Tibial nerve (tissue), 4 donors: Measurements from ENCODE around the gene ATP7A. TPM values are rescaled to one million over a fixed set of nuclear protein-coding genes. Genes with fewer than 3 reads are reported as not detected.

Source experiments
- DNase-seq, 2 donors: peaks; one replicate each; pipeline ENCODE4 v3.0.0-alpha.2; 2019; ENCODE audit warnings: low spot score in 2 of 2
- H3K27ac ChIP-seq, 4 donors: fragments of 200-600 bp; sonication (generic) in 3 of 4; one replicate each; pipeline ENCODE4 v1.5.1; 2017 to 2019; ENCODE audit warnings: mild to moderate bottlenecking in 1 of 4
- H3K27me3 ChIP-seq, 2 donors: fragments of 200-600 bp; sonication (generic) in 1 of 2; one replicate each; pipeline versions ENCODE4 v1.5.1 to v1.6.0; 2017 to 2019
- H3K36me3 ChIP-seq, 3 donors: fragments of 200-600 bp; sonication (generic); one replicate each; pipeline ENCODE4 v1.5.1; 2018 to 2019
- H3K4me1 ChIP-seq, 4 donors: fragments of 200-600 bp; sonication (generic) in 3 of 4; one replicate each; pipeline ENCODE4 v1.5.1; 2017 to 2019
- H3K4me3 ChIP-seq, 4 donors: fragments of 200-600 bp; sonication (generic) in 3 of 4; one replicate each; pipeline ENCODE4 v1.5.1; 2017 to 2019; ENCODE audit warnings: mild to moderate bottlenecking in 1 of 4, moderate library complexity in 1 of 4
- H3K9me3 ChIP-seq, 4 donors: fragments of 200-600 bp; sonication (generic) in 3 of 4; one replicate each; pipeline ENCODE4 v1.5.1; 2017 to 2019
- CTCF ChIP-seq, 5 experiments: fragments of 200-600 bp in 3 of 5; fragments of 450-650 bp in 2 of 5; sonication (generic) in 3 of 5; IDR thresholded peaks; one replicate each; pipeline ENCODE4 v1.5.1; 2016 to 2019; ENCODE audit warnings: antibody characterized with exemption in 5 of 5, mild to moderate bottlenecking in 3 of 5, moderate library complexity in 2 of 5
- EP300 ChIP-seq, 2 donors: sonication (generic); formaldehyde crosslinking; IDR thresholded peaks; one replicate each; pipeline ENCODE4 v1.6.1; 2017; ENCODE audit warnings: antibody characterized with exemption in 2 of 2, mild to moderate bottlenecking in 1 of 2
- POLR2A ChIP-seq, 2 donors: fragments of 450-650 bp; IDR thresholded peaks; one replicate each; pipeline ENCODE4 v1.6.1; 2017; ENCODE audit warnings: antibody characterized with exemption in 2 of 2, mild to moderate bottlenecking in 2 of 2, moderate library complexity in 2 of 2
- WGBS, 2 donors: methylation state at CpG; one replicate each; pipeline ENCODE4 v1.1.5; 2018; 5-methylcytosine and 5-hydroxymethylcytosine counted together
- total RNA-seq, 4 donors: library from RNA; depleted of rRNA; stranded (reverse); fragments of >200 nt; gene quantifications; one replicate each; pipeline ENCODE4 v1.1.0, GENCODE V29; 2016

Gene ATP7A
- total RNA-seq, 4 donors from 2014 or later, result 9.4 to 12.7 (median 10.4) TPM

GRCh38 chrX:77925764-77926163 is 15.3 kb downstream of the ATP7A start:
- TF ChIP-seq EP300 (IDR thresholded peaks at IDR 0.05), result no peak
- no peak for TF ChIP-seq CTCF (IDR thresholded peaks at IDR 0.05)
- no peak for TF ChIP-seq POLR2A (IDR thresholded peaks at IDR 0.05)
- DNase-seq, result no peak
- Histone ChIP-seq H3K27ac (no peak overlapping the region), H3K9me3 (no peaks in the 10 kb centered on the region), H3K4me1 (no peaks in the 10 kb centered on the region), H3K4me3 (no peak overlapping the region), H3K36me3 (no peaks in the 10 kb centered on the region), H3K27me3 (no peaks in the 10 kb centered on the region)
- 45 to 55% methylated on average over 3 of the region's 3 CpGs for WGBS, 2 donors

GRCh38 chrX:77930581-77930980 is 20.1 kb downstream of the ATP7A start:
- Histone ChIP-seq H3K9me3 (no peaks in the 10 kb centered on the region), H3K36me3 (no peaks in the 10 kb centered on the region), H3K27me3 (no peaks in the 10 kb centered on the region), H3K4me1 (no peaks in the 10 kb centered on the region), H3K27ac (no peak overlapping the region), H3K4me3 (no peak overlapping the region)
- TF ChIP-seq EP300 (IDR thresholded peaks at IDR 0.05), result no peak
- no peak for TF ChIP-seq POLR2A (IDR thresholded peaks at IDR 0.05)
- no peak for TF ChIP-seq CTCF (IDR thresholded peaks at IDR 0.05)
- DNase-seq, result no peak
- WGBS, 2 donors, result 63 to 88% methylated on average over 1 of the region's 1 CpG

- no peaks in the 10 kb centered on the region for H3K36me3 ChIP-seq
- H3K27me3 ChIP-seq, result no peaks in the 10 kb centered on the region
- no peak for DNase-seq
- 73 to 80% methylated on average over 1 of the region's 1 CpG for WGBS, 2 donors
- H3K4me1 ChIP-seq, result no peaks in the 10 kb centered on the region
- no peaks in the 10 kb centered on the region for H3K9me3 ChIP-seq
- H3K4me3 ChIP-seq, result no peak overlapping the region
- H3K27ac ChIP-seq, result no peak overlapping the region
- TF ChIP-seq POLR2A (IDR thresholded peaks at IDR 0.05), result no peak
- no peak for TF ChIP-seq CTCF (IDR thresholded peaks at IDR 0.05)
- TF ChIP-seq EP300 (IDR thresholded peaks at IDR 0.05), result no peak
These were observed 25.4 kb downstream of the ATP7A start for GRCh38 chrX:77935886-77936285.

- Histone ChIP-seq H3K4me3 (no peak overlapping the region), H3K9me3 (no peaks in the 10 kb centered on the region), H3K27me3 (no peaks in the 10 kb centered on the region), H3K27ac (no peak overlapping the region), H3K4me1 (no peaks in the 10 kb centered on the region), H3K36me3 (no peaks in the 10 kb centered on the region)
- no peak for DNase-seq
- TF ChIP-seq POLR2A (IDR thresholded peaks at IDR 0.05) (no peak), EP300 (IDR thresholded peaks at IDR 0.05) (no peak), CTCF (IDR thresholded peaks at IDR 0.05) (no peak)
These were observed 25.8 kb downstream of the ATP7A start for GRCh38 chrX:77936299-77936698.

- TF ChIP-seq EP300 (IDR thresholded peaks at IDR 0.05) (no peak), CTCF (IDR thresholded peaks at IDR 0.05) (no peak), POLR2A (IDR thresholded peaks at IDR 0.05) (no peak)
- H3K27me3 ChIP-seq, result no peaks in the 10 kb centered on the region
- no peaks in the 10 kb centered on the region for H3K4me1 ChIP-seq
- H3K9me3 ChIP-seq, result no peaks in the 10 kb centered on the region
- WGBS, 2 donors, result 62 to 76% methylated on average over 3 of the region's 3 CpGs
- no peaks in the 10 kb centered on the region for H3K36me3 ChIP-seq
- no peak for DNase-seq
- no peak overlapping the region for H3K4me3 ChIP-seq
- no peak overlapping the region for H3K27ac ChIP-seq
These were observed 26.8 kb downstream of the ATP7A start for GRCh38 chrX:77937291-77937690.
